IMR-90 (cell line): Measurements from ENCODE around the gene PPP1R14C.

Source experiments
- CTCF ChIP-seq: conservative IDR thresholded peaks from 2 replicates; pipeline ENCODE4 v1.5.1; 2012; ENCODE audit warnings: mild to moderate bottlenecking, low read depth, low read length, improper control_type of control experiment
- MAZ ChIP-seq: IDR thresholded peaks from 2 replicates; pipeline ENCODE4 v1.6.1; 2012; ENCODE audit warnings: low read depth, mild to moderate bottlenecking, low read length, improper control_type of control experiment, moderate library complexity, borderline replicate concordance
- POLR2A ChIP-seq: IDR thresholded peaks from 2 replicates; pipeline ENCODE4 v1.6.1; 2012; ENCODE audit warnings: mild to moderate bottlenecking, low read depth, low read length
- RAD21 ChIP-seq: IDR thresholded peaks from 2 replicates; pipeline ENCODE4 v1.6.1; 2012; ENCODE audit warnings: low read length, improper control_type of control experiment
- RFX5 ChIP-seq: IDR thresholded peaks from 2 replicates; pipeline ENCODE4 v1.8.0; 2012; ENCODE audit warnings: low read depth, mild to moderate bottlenecking, low read length, moderate library complexity

GRCh38 chr6:150267686-150268561, 125.1 kb downstream of the PPP1R14C start:
- TF ChIP-seq RFX5, result peak; percentile 64; the same call in 1 of the 2 replicates
- TF ChIP-seq RAD21, result no peak
- TF ChIP-seq POLR2A, result no peak
- TF ChIP-seq CTCF, result no peak
- no peak for TF ChIP-seq MAZ
